Adrenal gland (tissue), 12 donors: ENCODE measurements around the gene ITGA11. TPM values are rescaled to one million over a fixed set of nuclear protein-coding genes. Genes with fewer than 3 reads are reported as not detected.

Experiments used
- DNase-seq, 7 donors: peaks; one replicate each; pipeline ENCODE4 v3.0.0-alpha.2; 2019 to 2020
- H3K27ac ChIP-seq, 5 donors: fragments of 200-600 bp; sonication (generic) in 4 of 5; 1 replicate in 3 of 5; 2 replicates in 2 of 5; pipeline versions ENCODE4 v1.5.1 to v1.8.0; 2016 to 2020; ENCODE audit warnings: mild to moderate bottlenecking in 1 of 5
- H3K27me3 ChIP-seq: fragments of 200-600 bp; 2 replicates; pipeline ENCODE4 v1.8.0; 2021
- H3K36me3 ChIP-seq, 2 donors: fragments of 200-600 bp; replicated peaks in 1 of 2; 1 replicate in 1 of 2; 2 replicates in 1 of 2; pipeline versions ENCODE4 v1.5.1 to v1.8.0; 2018 to 2022
- H3K4me1 ChIP-seq, 2 donors: fragments of 200-600 bp; replicated peaks in 1 of 2; 1 replicate in 1 of 2; 2 replicates in 1 of 2; pipeline versions ENCODE4 v1.5.1 to v1.8.0; 2018 to 2021
- H3K4me3 ChIP-seq, 4 donors: fragments of 200-600 bp; sonication (generic) in 3 of 4; one replicate each; pipeline ENCODE4 v1.5.1; 2016 to 2018
- H3K9me3 ChIP-seq, 3 donors: fragments of 200-600 bp; sonication (generic) in 1 of 3; replicated peaks in 1 of 3; 1 replicate in 2 of 3; 2 replicates in 1 of 3; pipeline versions ENCODE4 v1.5.1 to v1.8.0; 2016 to 2021
- CTCF ChIP-seq, 6 experiments: fragments of 450-650 bp in 4 of 6; fragments of 200-600 bp in 2 of 6; sonication (generic) in 1 of 6; IDR thresholded peaks; 1 replicate in 5 of 6; 2 replicates in 1 of 6; pipeline versions ENCODE4 v1.5.1 to v1.8.0; 2016 to 2021; ENCODE audit warnings: antibody characterized with exemption in 6 of 6, mild to moderate bottlenecking in 2 of 6, moderate library complexity in 1 of 6
- POLR2A ChIP-seq, 2 donors: fragments of 450-650 bp; IDR thresholded peaks; one replicate each; pipeline ENCODE4 v1.6.1; 2017; ENCODE audit warnings: antibody characterized with exemption in 2 of 2, mild to moderate bottlenecking in 2 of 2, moderate library complexity in 1 of 2
- WGBS, 4 donors: extraction: QIAGEN DNeasy Blood & Tissue Kit in 2 of 4; methylation state at CpG; one replicate each; pipeline versions ENCODE4 v1.1.5 to v1.1.7; 2013 to 2017; 5-methylcytosine and 5-hydroxymethylcytosine counted together
- intact Hi-C, 2 donors: fragments of 100-400 bp; cut with DNase I; formaldehyde crosslinking; loops; one replicate each; pipeline versions ENCODE4 v1.14.1 to v1.15.0; 2022 to 2023
- polyA plus RNA-seq, 3 donors: library from polyadenylated mRNA; stranded (reverse); fragments of 200-250 nt in 2 of 3; fragments of 350-450 nt in 1 of 3; fragmentation: Illumina TruSeq in 1 of 3; extraction: RNeasy Lipid Tissue Mini Kit (QIAGEN cat#74804) in 1 of 3; gene quantifications; one replicate each; pipeline ENCODE4 v1.2.3, GENCODE V29; 2013 to 2014
- total RNA-seq, 9 donors: library from RNA; depleted of rRNA in 4 of 9; stranded (reverse); fragments of >200 nt in 4 of 9; fragments of 120-200 nt in 1 of 9; fragmentation: NEBNext Ultra II Directional in 1 of 9; extraction: Animal tissue kit (Norgen Biotek cat#: 25700) in 1 of 9; gene quantifications; one replicate each; pipeline versions ENCODE4 v1.1.0 to v1.2.4, GENCODE V29; 2013 to 2023
- donor health status: healthy with polysubstance abuse.
- donor health status: Bipolar disorder and iron deficiency.
- donor health status: DM: yes; HTN: yes; CAD: no.
- donor health status: DM: no; HTN: no; CAD: no.
- donor health status: DM: no; HTN: no; CAD: no.
- donor health status: DM: yes; HTN: yes; CAD: no.

The ITGA11 gene
- total and polyA plus RNA-seq, 12 donors, result 1.4 to 52.5 (median 7.5) TPM

- Histone ChIP-seq H3K27ac (peak overlapping the region in 4 of 5 donors; percentile 24 to 84 (median 68)), H3K9me3 (no peaks in the 10 kb centered on the region), H3K36me3 (no peaks in the 10 kb centered on the region), H3K4me3 (no peak overlapping the region), H3K4me1 (peaks cover 26 to 36% of the 10 kb centered on the region in 2 donors), H3K27me3 (no peaks in the 10 kb centered on the region)
- intact Hi-C loops, result no loop called here
- DNase-seq, result peak; percentile 53 to 85 (median 76)
- TF ChIP-seq POLR2A (IDR thresholded peaks at IDR 0.05) (no peak), CTCF (IDR thresholded peaks at IDR 0.05) (no peak)
- WGBS, 4 donors, result 34 to 46% (median 39%) methylated on average over 6 to 8 of the region's 8 CpGs
Observed at GRCh38 chr15:68333775-68334470, 98.0 kb downstream of the ITGA11 start.

GRCh38 chr15:68332266-68332665 lies 99.7 kb downstream of the ITGA11 start:
- Histone ChIP-seq H3K4me1 (peaks cover 26 to 36% of the 10 kb centered on the region in 2 donors), H3K4me3 (no peak overlapping the region), H3K36me3 (no peaks in the 10 kb centered on the region), H3K27ac (peak overlapping the region in 1 of 5 donors; percentile 12), H3K27me3 (no peaks in the 10 kb centered on the region), H3K9me3 (no peaks in the 10 kb centered on the region)
- WGBS, 4 donors, result 58 to 74% (median 64%) methylated on average over 21 of the region's 21 CpGs
- intact Hi-C loops, result no loop called here
- DNase-seq, result peak; percentile 64 to 90 (median 82)
- TF ChIP-seq POLR2A (IDR thresholded peaks at IDR 0.05), result no peak
- TF ChIP-seq CTCF (IDR thresholded peaks at IDR 0.05), result no peak

GRCh38 chr15:68330901-68331300 lies 101.1 kb downstream of the ITGA11 start:
- DNase-seq, result no peak
- no peak overlapping the region for H3K27ac ChIP-seq
- peaks cover 26 to 36% of the 10 kb centered on the region in 2 donors for H3K4me1 ChIP-seq
- 74 to 85% (median 81%) methylated on average over 7 to 10 of the region's 10 CpGs for WGBS, 4 donors
- H3K9me3 ChIP-seq, result no peaks in the 10 kb centered on the region
- intact Hi-C loops, result no loop called here
- no peak for TF ChIP-seq POLR2A (IDR thresholded peaks at IDR 0.05)
- TF ChIP-seq CTCF (IDR thresholded peaks at IDR 0.05), result no peak
- no peaks in the 10 kb centered on the region for H3K27me3 ChIP-seq
- no peaks in the 10 kb centered on the region for H3K36me3 ChIP-seq
- no peak overlapping the region for H3K4me3 ChIP-seq

GRCh38 chr15:68330416-68330815 lies 101.5 kb downstream of the ITGA11 start:
- DNase-seq, result no peak
- no peaks in the 10 kb centered on the region for H3K9me3 ChIP-seq
- intact Hi-C loops, result no loop called here
- WGBS, 4 donors, result 68 to 83% (median 71%) methylated on average over 6 of the region's 6 CpGs
- no peak overlapping the region for H3K4me3 ChIP-seq
- H3K36me3 ChIP-seq, result no peaks in the 10 kb centered on the region
- no peak overlapping the region for H3K27ac ChIP-seq
- no peaks in the 10 kb centered on the region for H3K27me3 ChIP-seq
- H3K4me1 ChIP-seq, result peaks cover 26 to 32% of the 10 kb centered on the region in 2 donors
- TF ChIP-seq POLR2A (IDR thresholded peaks at IDR 0.05) (no peak), CTCF (IDR thresholded peaks at IDR 0.05) (no peak)
